Type B pancreatic cell (in vitro differentiated cells): ENCODE results near the gene SSR4. TPM values are rescaled to one million over a fixed set of nuclear protein-coding genes. Genes with fewer than 3 reads are reported as not detected.

Experiments used
- DNase-seq: peaks from one replicate; pipeline ENCODE4 v3.0.0; 2021; ENCODE audit warnings: mixed read lengths; ENCODE audit not compliant: unreplicated experiment; ENCODE audit errors: extremely low spot score
- H3K27ac Mint-ChIP-seq: 2 replicates; pipeline ENCODE4 v1.8.0; 2021; ENCODE audit warnings: mild to moderate bottlenecking, mixed read lengths
- H3K27me3 Mint-ChIP-seq: 2 replicates; pipeline ENCODE4 v1.8.0; 2021; ENCODE audit warnings: mixed read lengths
- H3K36me3 Mint-ChIP-seq: 2 replicates; pipeline ENCODE4 v1.8.0; 2021; ENCODE audit warnings: mixed read lengths
- H3K4me1 Mint-ChIP-seq: one replicate; pipeline ENCODE4 v1.8.0; 2021; ENCODE audit warnings: mixed read lengths; ENCODE audit not compliant: unreplicated experiment
- H3K4me3 Mint-ChIP-seq: 2 replicates; pipeline ENCODE4 v1.8.0; 2021; ENCODE audit warnings: mild to moderate bottlenecking, mixed read lengths
- H3K9me3 Mint-ChIP-seq: 2 replicates; pipeline ENCODE4 v1.8.0; 2021; ENCODE audit warnings: mixed read lengths
- total RNA-seq: library from RNA; stranded (reverse); gene quantifications from 2 replicates; pipeline ENCODE4 v1.2.1, GENCODE V29; 2021; ENCODE audit warnings: low replicate concordance
- TF ChIP-seq, protein P1 (sequence below): fragments of 200-600 bp; sonication (generic); conservative IDR thresholded peaks from 2 replicates; pipeline ENCODE4 v1.5.0; 2021; ENCODE audit warnings: antibody characterized with exemption, mild to moderate bottlenecking

Gene SSR4
- total RNA-seq, 1 donor from 2014 or later = 271 TPM

DNA sequence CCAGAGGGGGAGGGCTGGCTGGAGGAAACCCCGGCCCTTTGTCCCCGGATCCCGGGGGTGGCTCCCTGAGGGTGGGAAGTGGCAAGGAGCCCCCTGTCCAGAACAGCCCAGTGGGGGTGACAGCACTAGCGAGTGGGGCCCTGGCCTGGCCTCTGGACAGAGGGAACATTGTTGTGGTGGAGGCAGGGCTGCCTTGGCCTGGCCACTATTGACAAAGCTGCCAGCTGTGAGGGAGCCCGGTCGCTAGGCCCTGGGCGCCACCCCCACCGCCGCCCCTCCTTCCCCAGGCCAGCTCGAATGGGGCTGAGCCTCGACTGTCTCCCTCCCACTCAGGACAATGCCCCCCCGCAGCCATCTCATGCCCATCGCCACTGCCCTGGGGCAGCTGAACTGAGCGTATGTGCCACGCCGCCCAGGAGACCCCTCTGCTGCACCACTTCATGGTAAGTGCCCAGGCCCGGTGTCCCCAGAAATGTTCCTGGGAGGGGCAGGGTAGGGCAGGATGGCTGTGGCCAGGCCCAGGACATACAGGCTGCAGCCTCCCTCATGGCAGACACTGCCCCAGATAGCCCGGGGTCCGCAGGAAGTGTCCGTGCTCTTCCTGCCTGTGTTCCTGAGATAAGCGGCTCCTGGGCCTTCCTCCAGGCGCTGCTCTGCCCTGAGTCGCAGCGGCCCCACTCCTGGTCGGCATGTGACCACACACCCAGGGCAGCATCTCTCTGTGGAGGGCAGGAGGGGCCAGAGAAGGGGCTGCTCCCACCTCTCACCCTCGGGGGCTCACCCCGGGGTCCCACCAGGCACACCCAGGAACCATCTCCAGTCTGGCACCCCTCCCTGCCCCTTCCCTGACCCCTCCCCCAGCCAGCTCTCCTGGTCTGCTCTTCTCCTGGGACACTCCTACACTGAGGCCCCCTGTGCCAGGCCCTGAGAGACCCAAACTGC, 29.1 kb upstream of the SSR4 start:
- Mint-ChIP-seq H3K27me3 (no peaks in the 10 kb centered on the region), H3K4me3 (no peak overlapping the region), H3K36me3 (no peaks in the 10 kb centered on the region), H3K4me1 (no peaks in the 10 kb centered on the region), H3K9me3 (no peaks in the 10 kb centered on the region), H3K27ac (no peak overlapping the region)
- no peak for DNase-seq
- TF ChIP-seq, protein P1, sequence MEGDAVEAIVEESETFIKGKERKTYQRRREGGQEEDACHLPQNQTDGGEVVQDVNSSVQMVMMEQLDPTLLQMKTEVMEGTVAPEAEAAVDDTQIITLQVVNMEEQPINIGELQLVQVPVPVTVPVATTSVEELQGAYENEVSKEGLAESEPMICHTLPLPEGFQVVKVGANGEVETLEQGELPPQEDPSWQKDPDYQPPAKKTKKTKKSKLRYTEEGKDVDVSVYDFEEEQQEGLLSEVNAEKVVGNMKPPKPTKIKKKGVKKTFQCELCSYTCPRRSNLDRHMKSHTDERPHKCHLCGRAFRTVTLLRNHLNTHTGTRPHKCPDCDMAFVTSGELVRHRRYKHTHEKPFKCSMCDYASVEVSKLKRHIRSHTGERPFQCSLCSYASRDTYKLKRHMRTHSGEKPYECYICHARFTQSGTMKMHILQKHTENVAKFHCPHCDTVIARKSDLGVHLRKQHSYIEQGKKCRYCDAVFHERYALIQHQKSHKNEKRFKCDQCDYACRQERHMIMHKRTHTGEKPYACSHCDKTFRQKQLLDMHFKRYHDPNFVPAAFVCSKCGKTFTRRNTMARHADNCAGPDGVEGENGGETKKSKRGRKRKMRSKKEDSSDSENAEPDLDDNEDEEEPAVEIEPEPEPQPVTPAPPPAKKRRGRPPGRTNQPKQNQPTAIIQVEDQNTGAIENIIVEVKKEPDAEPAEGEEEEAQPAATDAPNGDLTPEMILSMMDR = no peak

GRCh38 chrX:153766098-153766817, 28.2 kb upstream of the SSR4 start:
- no peak overlapping the region for H3K4me3 Mint-ChIP-seq
- H3K4me1 Mint-ChIP-seq = no peaks in the 10 kb centered on the region
- DNase-seq = no peak
- no peak overlapping the region for H3K27ac Mint-ChIP-seq
- H3K9me3 Mint-ChIP-seq = no peaks in the 10 kb centered on the region
- no peaks in the 10 kb centered on the region for H3K36me3 Mint-ChIP-seq
- TF ChIP-seq, protein P1 = no peak
- no peaks in the 10 kb centered on the region for H3K27me3 Mint-ChIP-seq

DNA sequence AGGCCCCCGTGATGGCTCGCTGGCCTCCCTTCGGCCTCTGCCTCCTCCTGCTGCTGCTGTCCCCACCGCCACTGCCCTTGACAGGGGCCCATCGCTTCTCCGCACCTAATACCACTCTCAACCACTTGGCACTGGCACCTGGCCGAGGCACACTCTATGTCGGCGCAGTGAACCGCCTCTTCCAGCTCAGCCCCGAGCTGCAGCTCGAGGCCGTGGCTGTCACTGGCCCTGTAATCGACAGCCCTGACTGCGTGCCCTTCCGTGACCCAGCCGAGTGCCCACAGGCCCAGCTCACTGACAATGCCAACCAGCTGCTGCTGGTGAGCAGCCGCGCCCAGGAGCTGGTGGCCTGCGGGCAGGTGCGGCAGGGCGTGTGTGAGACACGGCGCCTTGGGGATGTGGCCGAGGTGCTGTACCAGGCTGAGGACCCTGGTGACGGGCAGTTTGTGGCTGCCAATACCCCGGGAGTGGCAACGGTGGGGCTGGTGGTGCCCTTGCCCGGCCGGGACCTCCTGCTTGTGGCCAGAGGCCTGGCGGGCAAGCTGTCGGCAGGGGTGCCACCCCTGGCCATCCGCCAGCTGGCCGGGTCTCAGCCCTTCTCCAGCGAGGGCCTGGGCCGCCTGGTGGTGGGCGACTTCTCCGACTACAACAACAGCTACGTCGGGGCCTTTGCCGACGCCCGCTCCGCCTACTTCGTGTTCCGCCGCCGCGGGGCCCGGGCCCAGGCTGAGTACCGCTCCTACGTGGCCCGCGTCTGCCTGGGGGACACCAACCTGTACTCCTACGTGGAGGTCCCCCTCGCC, 27.4 kb upstream of the SSR4 start:
- Mint-ChIP-seq H3K4me1 (no peaks in the 10 kb centered on the region), H3K27me3 (no peaks in the 10 kb centered on the region), H3K4me3 (no peak overlapping the region), H3K27ac (no peak overlapping the region), H3K9me3 (no peaks in the 10 kb centered on the region), H3K36me3 (no peaks in the 10 kb centered on the region)
- TF ChIP-seq, protein P1 = no peak
- no peak for DNase-seq

DNA sequence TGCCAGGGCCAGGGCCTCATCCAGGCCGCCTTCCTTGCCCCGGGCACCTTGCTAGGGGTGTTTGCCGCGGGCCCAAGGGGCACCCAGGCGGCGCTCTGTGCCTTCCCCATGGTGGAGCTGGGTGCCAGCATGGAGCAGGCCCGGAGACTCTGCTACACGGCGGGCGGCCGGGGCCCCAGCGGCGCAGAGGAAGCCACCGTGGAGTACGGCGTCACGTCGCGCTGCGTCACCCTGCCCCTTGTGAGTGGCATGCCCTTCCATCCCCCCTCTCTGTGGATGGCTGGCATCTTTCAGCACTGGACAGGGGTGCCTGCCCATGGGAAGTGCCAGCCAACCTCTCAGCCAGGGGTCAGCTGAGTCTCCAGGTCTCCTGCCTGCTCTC, 26.8 kb upstream of the SSR4 start:
- Mint-ChIP-seq H3K4me1 (no peaks in the 10 kb centered on the region), H3K27ac (no peak overlapping the region), H3K4me3 (no peak overlapping the region), H3K9me3 (no peaks in the 10 kb centered on the region), H3K27me3 (no peaks in the 10 kb centered on the region), H3K36me3 (no peaks in the 10 kb centered on the region)
- no peak for DNase-seq
- TF ChIP-seq, protein P1 = no peak

DNA sequence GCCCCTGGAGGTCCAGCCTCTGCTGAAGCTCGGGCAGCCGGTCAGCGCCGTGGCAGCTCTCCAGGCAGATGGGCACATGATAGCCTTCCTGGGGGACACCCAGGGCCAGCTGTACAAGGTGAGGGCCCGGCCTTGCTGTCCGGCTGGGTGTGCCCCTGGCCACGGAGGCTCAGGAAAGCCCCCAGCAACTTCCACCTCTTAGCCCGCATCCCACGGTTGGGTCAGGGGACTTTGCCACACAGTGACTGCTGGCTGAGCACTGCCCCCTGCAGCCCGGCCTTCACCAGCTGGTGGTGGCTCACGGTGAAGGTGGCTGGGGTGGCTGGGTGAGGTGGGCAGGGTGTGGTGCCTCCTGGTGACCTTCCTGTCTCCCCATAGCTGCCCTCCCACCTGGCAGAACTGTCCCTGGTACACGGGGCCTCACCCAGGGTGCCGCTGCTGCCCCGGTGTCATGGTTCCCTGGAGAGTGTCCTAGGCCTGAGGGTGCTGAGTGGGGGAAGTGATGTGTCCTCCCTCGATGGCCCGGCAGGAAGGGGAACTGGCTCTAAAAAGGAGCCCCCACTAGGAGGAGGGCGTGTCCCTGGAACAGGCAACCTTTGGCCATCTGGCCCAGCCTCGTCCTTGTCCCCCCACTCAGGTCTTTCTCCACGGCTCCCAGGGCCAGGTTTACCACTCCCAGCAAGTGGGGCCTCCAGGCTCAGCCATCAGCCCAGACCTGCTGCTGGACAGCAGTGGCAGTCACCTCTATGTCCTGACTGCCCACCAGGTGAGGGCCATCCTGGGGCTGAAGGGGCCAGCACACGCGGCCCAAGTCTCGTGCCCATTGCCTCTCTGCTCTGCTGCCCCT, 25.9 kb upstream of the SSR4 start:
- no peak overlapping the region for H3K4me3 Mint-ChIP-seq
- H3K27me3 Mint-ChIP-seq = no peaks in the 10 kb centered on the region
- no peaks in the 10 kb centered on the region for H3K4me1 Mint-ChIP-seq
- TF ChIP-seq, protein P1 = no peak
- DNase-seq = no peak
- H3K9me3 Mint-ChIP-seq = no peaks in the 10 kb centered on the region
- no peaks in the 10 kb centered on the region for H3K36me3 Mint-ChIP-seq
- H3K27ac Mint-ChIP-seq = no peak overlapping the region
